GM12874 (cell line): ENCODE measurements around the gene C7.

Experiments
- CTCF ChIP-seq: IDR thresholded peaks from 2 replicates; pipeline ENCODE4 v1.5.1; 2011; ENCODE audit warnings: low read depth, mild to moderate bottlenecking, control low read depth, low read length, moderate library complexity; ENCODE audit not compliant: insufficient read depth

The C7 gene

GRCh38 chr5:40986666-40987065, 77.4 kb downstream of the C7 start:
- no peak for TF ChIP-seq CTCF

- TF ChIP-seq CTCF, result no peak
These were observed 78.1 kb downstream of the C7 start for GRCh38 chr5:40987349-40987748.

- TF ChIP-seq CTCF, result no peak
These were observed 79.6 kb downstream of the C7 start for GRCh38 chr5:40988746-40989510.

GRCh38 chr5:40991168-40991980, 82.1 kb downstream of the C7 start:
- TF ChIP-seq CTCF, result no peak

GRCh38 chr5:40991981-40992559, 82.8 kb downstream of the C7 start:
- no peak for TF ChIP-seq CTCF

GRCh38 chr5:40995801-40996586, 86.7 kb downstream of the C7 start:
- TF ChIP-seq CTCF, result no peak

- no peak for TF ChIP-seq CTCF
These were observed 89.8 kb downstream of the C7 start for GRCh38 chr5:40999142-40999541.
